B cell (primary cell): ENCODE results near the gene TMEM144.

ENCODE experiments used
- EZH2 ChIP-seq: IDR thresholded peaks from 2 replicates; pipeline ENCODE4 v1.6.1; 2012; ENCODE audit warnings: borderline replicate concordance, low read depth, mild to moderate bottlenecking, moderate library complexity, low read length; ENCODE audit not compliant: insufficient read depth, poor library complexity, severe bottlenecking
- TF ChIP-seq, protein P1 (sequence below): fragments of 200-600 bp; IDR thresholded peaks from one replicate; pipeline ENCODE4 v1.8.0; 2022; ENCODE audit warnings: antibody characterized with exemption, mild to moderate bottlenecking

DNA sequence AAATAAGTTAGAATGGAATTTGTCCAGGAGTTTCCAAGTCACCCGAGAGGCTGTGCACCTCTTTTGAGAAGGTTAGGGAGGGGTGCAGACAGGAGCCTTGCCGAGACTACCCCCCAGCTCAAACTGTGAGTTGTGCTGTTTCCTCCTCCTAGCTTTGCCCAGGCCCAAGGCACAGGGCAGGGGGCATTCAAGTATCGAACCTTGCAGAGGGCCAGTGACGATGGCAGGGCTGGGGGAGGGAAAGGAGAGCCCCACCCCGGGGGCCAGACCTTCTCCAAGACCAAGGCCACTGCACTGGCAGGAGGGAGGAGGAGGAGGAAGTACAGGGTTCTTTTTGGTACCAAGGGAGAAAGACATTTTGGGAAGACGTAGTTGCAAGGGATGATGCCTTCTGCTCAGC lies 80.6 kb downstream of the TMEM144 start:
- no peak for TF ChIP-seq EZH2
- TF ChIP-seq, protein P1, sequence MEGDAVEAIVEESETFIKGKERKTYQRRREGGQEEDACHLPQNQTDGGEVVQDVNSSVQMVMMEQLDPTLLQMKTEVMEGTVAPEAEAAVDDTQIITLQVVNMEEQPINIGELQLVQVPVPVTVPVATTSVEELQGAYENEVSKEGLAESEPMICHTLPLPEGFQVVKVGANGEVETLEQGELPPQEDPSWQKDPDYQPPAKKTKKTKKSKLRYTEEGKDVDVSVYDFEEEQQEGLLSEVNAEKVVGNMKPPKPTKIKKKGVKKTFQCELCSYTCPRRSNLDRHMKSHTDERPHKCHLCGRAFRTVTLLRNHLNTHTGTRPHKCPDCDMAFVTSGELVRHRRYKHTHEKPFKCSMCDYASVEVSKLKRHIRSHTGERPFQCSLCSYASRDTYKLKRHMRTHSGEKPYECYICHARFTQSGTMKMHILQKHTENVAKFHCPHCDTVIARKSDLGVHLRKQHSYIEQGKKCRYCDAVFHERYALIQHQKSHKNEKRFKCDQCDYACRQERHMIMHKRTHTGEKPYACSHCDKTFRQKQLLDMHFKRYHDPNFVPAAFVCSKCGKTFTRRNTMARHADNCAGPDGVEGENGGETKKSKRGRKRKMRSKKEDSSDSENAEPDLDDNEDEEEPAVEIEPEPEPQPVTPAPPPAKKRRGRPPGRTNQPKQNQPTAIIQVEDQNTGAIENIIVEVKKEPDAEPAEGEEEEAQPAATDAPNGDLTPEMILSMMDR, result no peak
